Retina (tissue), 1 donor: ENCODE measurements around the gene GNAS.
A peak's percentile ranks its signal among the peaks of the same experiment; 100 is the strongest.

Source experiments
- DNase-seq: peaks from one replicate; pipeline ENCODE4 v3.0.0-alpha.2; 2016

GNAS gene

DNA sequence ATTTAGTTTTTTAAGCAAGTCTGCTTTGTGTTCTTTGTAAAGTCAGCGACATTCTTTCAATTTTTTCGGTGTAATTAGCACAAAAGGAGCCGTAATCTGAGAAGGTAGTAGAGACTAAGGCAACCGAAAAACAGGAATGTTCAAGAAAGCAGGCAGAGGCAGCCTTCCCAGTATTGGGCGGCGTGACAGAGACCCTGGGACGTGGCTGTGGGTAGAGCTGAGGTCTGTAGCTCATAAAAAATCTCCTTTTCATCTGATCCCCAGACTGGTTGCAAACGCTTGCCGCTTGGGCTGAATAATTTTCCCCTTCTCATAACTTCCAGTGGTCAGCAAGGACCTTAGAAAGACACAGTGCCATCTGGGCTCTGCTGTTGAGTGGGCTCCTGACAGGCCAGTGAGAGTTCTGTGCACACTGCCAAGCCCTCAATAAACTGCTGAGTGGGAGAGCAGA, 30.8 kb downstream of the GNAS start:
- DNase-seq = no peak

- no peak for DNase-seq
Observed at GRCh38 chr20:58884966-58885365, 32.5 kb downstream of the GNAS start.

- DNase-seq = no peak
Observed at GRCh38 chr20:58886546-58886945, 34.0 kb downstream of the GNAS start.

- DNase-seq = no peak
Observed at GRCh38 chr20:58888103-58888502, 35.6 kb downstream of the GNAS start.

- DNase-seq = peak; percentile 78
Observed at GRCh38 chr20:58888521-58889333, 36.2 kb downstream of the GNAS start.

DNA sequence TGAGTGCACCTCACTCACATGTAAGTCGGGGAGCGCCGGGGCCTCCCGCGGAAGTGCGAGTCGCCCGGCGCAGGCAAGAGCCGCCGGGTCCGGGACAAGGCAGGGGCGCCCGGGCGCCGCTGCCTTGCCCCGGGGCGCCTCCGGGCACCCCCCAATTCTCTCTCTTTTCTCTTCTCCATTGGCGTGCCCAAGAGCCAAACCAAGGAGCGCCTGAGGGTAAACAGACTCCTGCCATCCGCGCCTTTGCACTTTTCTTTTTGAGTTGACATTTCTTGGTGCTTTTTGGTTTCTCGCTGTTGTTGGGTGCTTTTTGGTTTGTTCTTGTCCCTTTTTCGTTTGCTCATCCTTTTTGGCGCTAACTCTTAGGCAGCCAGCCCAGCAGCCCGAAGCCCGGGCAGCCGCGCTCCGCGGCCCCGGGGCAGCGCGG, 36.8 kb downstream of the GNAS start:
- peak; percentile 36 for DNase-seq

DNA sequence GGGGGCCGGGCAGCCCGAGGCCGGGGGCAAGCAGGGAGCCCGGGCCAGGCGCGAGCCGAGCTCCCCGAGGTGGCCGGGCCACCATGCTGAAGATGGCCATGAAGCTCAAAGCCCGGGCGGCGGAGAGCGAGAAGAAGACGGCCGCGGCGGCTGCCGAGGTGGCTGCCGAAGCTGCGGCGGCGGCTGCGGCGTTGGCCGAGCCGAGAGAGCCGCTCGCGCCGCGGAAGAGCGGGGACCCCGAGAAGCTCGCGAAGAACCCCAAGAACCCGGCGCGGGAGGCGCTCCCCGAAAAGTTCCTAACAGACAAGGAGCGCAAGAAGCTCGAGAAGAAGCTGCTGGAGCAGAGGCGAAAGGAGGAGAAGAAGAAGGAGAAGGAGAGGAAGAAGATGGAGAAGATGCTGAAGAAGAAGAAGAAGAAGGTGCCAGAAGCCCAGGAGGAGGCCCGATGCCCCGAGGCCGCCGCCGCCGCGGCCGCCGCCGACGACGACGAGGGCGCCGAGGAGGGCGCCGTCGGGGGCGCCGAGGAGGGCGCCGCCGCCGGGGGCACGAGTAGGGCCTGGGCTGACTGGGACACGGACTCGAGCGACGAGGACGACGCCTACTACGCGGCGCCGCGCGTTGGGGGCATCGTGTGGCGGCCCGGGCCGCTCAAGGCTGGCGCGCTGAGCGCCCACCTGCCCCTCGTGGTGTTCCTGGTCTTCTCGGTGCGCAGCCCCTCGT, 37.4 kb downstream of the GNAS start:
- DNase-seq = peak; percentile 49

DNA sequence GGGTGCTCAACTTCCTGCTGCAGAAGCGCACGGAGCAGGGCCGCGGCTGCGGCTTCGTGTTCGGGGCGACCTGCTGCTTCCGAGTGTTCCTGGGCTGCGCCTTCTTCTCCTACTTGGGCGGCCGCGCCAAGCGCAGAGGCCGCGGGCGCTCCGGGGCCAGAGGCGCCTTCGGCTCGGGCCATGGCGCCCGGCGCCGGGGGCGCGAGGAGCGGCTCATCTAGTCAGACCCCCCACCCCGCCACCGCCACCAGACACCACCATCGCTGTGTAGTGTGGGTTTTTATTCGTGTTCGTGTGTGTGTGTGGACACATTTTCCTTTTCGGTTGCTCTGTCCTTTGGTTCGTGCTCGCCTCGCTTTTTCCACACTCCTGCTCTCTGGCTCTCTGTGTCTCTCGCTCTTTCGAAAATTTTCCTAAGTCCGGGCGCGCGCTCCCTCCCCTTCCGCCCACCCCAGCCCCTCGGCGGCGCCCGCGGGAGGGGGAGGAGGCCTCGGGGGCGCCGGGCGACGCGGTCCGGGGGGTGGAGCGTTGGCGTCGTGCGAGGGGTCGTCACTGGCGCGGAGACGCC, 38.1 kb downstream of the GNAS start:
- DNase-seq = peak; percentile 90

GRCh38 chr20:58891086-58891717, 38.7 kb downstream of the GNAS start:
- DNase-seq = peak; percentile 35

DNA sequence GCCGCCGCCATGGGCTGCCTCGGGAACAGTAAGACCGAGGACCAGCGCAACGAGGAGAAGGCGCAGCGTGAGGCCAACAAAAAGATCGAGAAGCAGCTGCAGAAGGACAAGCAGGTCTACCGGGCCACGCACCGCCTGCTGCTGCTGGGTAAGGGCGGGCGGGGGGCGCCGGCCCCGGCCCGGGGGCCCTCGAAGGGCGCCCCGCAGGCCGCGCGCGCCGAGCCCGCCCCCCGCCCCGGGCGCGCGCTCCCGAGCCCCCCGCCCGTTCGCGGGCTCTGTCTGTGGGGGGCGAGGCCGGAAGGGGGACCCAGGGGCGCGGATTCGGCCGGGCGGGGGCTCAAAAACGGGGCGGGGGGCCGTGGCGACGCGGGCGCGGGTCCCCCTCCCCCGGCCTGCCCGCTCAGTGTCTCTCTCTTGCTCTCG, 39.2 kb downstream of the GNAS start:
- peak; percentile 40 for DNase-seq

GRCh38 chr20:58892141-58892931, 39.8 kb downstream of the GNAS start:
- peak; percentile 83 for DNase-seq

- DNase-seq = no peak
Observed at GRCh38 chr20:58892932-58893224, 40.4 kb downstream of the GNAS start.

DNA sequence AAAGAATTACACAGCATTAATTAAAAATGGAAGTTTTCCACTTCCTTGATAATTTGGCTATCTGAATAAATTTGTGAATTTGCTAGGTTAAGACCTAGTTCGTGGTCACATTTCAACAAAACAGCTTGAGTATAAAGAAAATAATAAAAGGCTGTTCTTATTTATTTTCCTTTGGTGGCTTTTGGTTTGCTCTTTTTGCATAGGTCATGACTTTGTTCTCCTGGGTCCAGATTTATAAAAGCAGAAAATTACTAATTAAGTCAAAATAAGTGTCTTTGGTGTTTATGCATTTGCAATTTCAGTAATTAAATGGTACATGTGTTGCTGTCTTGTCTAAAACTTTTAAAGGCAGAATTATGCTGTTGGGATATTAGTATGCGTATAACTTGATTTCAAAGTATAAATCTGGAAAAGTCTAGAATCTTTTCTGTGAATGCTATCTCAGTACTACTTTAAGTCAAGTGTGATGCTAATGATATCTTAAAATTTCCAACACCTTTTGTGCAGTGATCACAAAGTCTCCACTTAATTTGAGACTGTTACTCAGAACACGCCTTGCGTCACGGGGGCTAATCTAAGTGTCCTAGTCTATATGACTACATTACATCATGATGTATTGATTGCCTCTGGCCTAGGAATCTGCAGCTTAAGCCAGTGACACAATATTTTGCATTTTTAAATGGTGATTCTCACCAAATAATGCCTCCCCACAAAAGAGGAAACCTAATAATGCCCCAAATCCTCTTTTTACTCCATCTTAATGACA, 41.0 kb downstream of the GNAS start:
- no peak for DNase-seq

DNA sequence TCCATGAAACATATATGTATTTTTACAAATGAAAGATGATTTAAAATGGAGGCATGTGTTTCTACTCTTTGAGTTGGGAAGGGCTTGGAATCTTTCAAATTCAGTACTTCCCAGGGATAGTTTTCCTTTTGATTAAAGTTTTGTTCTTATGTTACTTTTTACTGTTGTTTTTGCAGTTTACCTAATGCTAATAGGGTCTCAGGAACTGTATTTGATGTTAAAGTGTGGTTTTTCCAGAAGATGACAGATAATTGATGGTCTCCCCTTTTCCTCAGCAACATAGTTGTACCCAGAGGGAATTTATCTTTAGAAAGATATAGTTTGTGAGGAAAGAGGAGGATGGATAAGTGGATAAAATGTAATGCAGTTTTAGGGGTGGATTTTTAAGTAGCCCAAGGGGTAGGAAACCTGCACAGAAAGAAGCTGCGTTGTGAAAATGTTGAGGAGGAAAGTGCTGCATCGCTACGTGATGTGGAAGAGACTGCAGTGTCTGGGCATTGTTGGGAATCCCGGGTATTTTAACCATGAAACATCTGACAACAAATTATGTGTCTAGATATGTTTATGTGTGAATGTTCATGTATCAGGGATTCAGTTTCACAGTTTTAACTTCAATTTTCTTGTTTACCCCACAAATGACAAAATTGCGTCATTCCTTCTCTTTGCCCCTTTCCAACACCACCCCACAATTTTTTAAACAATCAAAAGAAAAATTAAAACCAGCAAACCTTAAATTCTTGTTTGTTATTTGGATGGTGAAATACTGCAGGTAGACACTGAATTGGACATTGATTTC, 42.3 kb downstream of the GNAS start:
- no peak for DNase-seq

GRCh38 chr20:58895448-58896180, 43.1 kb downstream of the GNAS start:
- no peak for DNase-seq

GRCh38 chr20:58896820-58897219, 44.3 kb downstream of the GNAS start:
- no peak for DNase-seq

DNA sequence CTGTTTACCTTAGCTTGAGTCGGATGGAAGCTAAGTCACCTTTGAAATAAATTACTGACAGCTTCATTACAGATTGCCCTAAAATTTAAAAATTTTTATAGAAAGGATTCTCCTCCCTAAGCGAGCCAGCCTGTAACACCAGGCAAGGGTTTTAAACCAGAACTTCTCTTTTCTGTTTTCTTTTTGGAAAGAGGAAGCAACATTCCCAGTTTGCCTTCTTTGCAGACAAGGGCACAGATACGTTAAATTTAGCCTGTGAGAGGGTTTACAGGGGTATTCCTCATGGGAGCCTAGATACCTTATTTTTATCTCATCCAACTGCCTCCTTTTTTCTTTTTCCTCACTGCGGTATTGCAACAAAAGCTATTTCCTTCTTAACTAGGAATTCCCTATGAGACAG, 45.0 kb downstream of the GNAS start:
- no peak for DNase-seq

DNA sequence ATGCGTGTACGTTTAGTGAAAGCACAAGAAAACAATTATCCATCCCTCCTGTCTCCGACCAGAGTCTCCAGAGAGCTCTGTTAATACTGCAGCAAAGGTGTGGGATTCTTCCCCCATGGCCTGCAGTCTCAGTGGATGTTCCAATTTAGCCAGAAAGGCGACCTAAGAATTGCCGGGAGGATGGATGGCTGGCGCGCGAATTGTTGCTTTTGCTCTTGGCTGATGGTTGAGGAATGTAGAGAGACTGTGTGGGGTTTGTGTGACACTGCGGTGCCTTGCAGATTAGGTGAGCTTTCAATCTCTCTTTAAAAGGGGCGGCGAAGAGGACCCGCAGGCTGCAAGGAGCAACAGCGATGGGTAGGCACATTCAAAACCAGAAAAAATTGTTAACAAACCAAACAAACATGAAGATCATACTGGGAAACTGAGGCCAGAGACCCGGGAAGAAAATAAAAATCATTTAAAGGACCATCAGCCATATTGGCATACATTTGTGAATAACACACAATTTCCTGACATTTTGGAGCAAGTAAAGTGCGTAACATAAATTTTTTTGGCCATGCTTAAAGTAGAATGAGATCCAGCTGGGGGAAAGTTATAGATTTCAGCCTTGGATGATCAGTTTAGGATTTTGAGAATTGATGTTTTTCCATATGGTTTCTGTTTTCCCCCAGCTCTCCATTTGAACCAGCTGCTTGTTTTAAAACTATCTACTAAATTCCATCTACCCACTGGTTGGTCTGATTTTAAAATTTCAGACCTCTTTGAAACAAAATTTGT, 46.3 kb downstream of the GNAS start:
- DNase-seq = no peak

GRCh38 chr20:58899512-58899911, 47.0 kb downstream of the GNAS start:
- no peak for DNase-seq

DNA sequence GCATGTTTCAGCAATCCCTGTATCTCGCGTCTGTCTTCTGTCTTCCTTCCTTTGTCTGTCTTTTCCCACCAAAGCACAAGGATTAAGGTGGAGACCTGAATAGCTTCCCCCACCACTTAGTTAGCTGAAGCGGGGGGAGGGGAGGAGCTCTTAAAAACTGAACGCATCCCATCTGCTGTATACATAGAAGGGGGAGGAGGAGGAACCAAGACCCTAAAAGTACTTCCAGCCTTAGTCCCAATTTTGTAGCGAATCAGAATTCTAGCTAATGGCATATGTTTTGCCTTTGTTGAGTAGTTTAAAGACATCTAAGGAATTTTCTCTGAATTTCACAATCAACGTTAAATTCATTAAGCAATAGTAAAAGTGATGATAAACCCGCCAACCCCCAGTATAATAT, 47.9 kb downstream of the GNAS start:
- no peak for DNase-seq
